Small intestine (tissue), 7 donors: ENCODE data around the gene PNN. TPM values are rescaled to one million over a fixed set of nuclear protein-coding genes. Genes with fewer than 3 reads are reported as not detected.
A peak's percentile ranks its signal among the peaks of the same experiment; 100 is the strongest.
"Not testable (repeated sequence)": the region's sequence is repeated elsewhere in the genome, so short reads cannot be mapped to it uniquely, and the experiment has no call there.

Experiments
- DNase-seq, 2 donors: peaks; one replicate each; pipeline versions ENCODE4 v3.0.0 to v3.0.0-alpha.2; 2013
- FAIRE-seq: peaks from 2 replicates; lab custom pipeline; 2012; peaks lifted over from hg19 to GRCh38; lab: Jason Lieb, UNC
- H3K27ac ChIP-seq, 3 donors: one replicate each; pipeline ENCODE4 v1.5.1; 2013; ENCODE audit warnings: low read length in 2 of 3, mild to moderate bottlenecking in 2 of 3, control low read depth in 1 of 3, inconsistent platforms in 1 of 3, low read depth in 1 of 3, moderate library complexity in 1 of 3
- H3K27me3 ChIP-seq, 3 donors: one replicate each; pipeline ENCODE4 v1.6.1; 2013; ENCODE audit warnings: low read length in 3 of 3, inconsistent platforms in 1 of 3; ENCODE audit not compliant: control insufficient read depth in 3 of 3, insufficient read depth in 3 of 3
- H3K36me3 ChIP-seq, 3 donors: one replicate each; pipeline ENCODE4 v1.6.1; 2013; ENCODE audit warnings: low read length in 3 of 3, inconsistent platforms in 1 of 3, low read depth in 1 of 3, mild to moderate bottlenecking in 1 of 3, moderate library complexity in 1 of 3; ENCODE audit not compliant: control insufficient read depth in 3 of 3, insufficient read depth in 2 of 3
- H3K4me1 ChIP-seq, 3 donors: one replicate each; pipeline ENCODE4 v1.6.1; 2013; ENCODE audit warnings: low read length in 2 of 3, inconsistent platforms in 1 of 3, low read depth in 1 of 3, mild to moderate bottlenecking in 1 of 3, moderate library complexity in 1 of 3; ENCODE audit not compliant: control insufficient read depth in 3 of 3, insufficient read depth in 2 of 3
- H3K4me3 ChIP-seq, 3 donors: one replicate each; pipeline ENCODE4 v1.5.1; 2013; ENCODE audit warnings: low read length in 3 of 3, control low read depth in 1 of 3, inconsistent platforms in 1 of 3, low read depth in 1 of 3, mild to moderate bottlenecking in 1 of 3, moderate library complexity in 1 of 3
- H3K9me3 ChIP-seq, 2 donors: one replicate each; pipeline ENCODE4 v1.6.1; 2013; ENCODE audit warnings: low read depth in 1 of 2, low read length in 1 of 2; ENCODE audit not compliant: control insufficient read depth in 2 of 2, insufficient read depth in 1 of 2
- WGBS, 3 donors: extraction: QIAGEN DNeasy Blood & Tissue Kit; methylation state at CpG; one replicate each; pipeline ENCODE4 v1.1.7; 2013; 5-methylcytosine and 5-hydroxymethylcytosine counted together
- polyA plus RNA-seq, 4 donors: library from polyadenylated mRNA; stranded (reverse) in 3 of 4; unstranded in 1 of 4; fragments of 200-250 nt in 3 of 4; fragments of 120-200 nt in 1 of 4; gene quantifications; one replicate each; pipeline versions ENCODE4 v1.2.1 to v1.2.3, GENCODE V29; 2013
- donor health status: healthy with polysubstance abuse.
- donor health status: control.
- donor health status: control.
- donor health status: Bipolar disorder and iron deficiency.
- donor health status: healthy.

PNN gene
- polyA plus RNA-seq, 4 donors: 21.1 to 129 (median 29.2) TPM

- Histone ChIP-seq H3K27me3 (no peaks in the 10 kb centered on the region), H3K9me3 (no peaks in the 10 kb centered on the region), H3K27ac (no peak overlapping the region), H3K36me3 (peaks cover 2 to 54% (median 7%) of the 10 kb centered on the region in 3 donors), H3K4me3 (no peak overlapping the region), H3K4me1 (no peaks in the 10 kb centered on the region)
- no peak for FAIRE-seq
- no peak for DNase-seq
- WGBS, 3 donors: 88 to 97% (median 93%) methylated on average over 9 of the region's 9 CpGs
Observed at GRCh38 chr14:39154594-39155189, 20.4 kb upstream of the PNN start.

- peaks cover 6 to 64% (median 10%) of the 10 kb centered on the region in 3 donors for H3K36me3 ChIP-seq
- DNase-seq (no peak), FAIRE-seq (no peak)
- H3K27me3 ChIP-seq: no peaks in the 10 kb centered on the region
- no peak overlapping the region for H3K4me3 ChIP-seq
- no peaks in the 10 kb centered on the region for H3K9me3 ChIP-seq
- H3K27ac ChIP-seq: no peak overlapping the region
- 95 to 98% (median 95%) methylated on average over 6 of the region's 6 CpGs for WGBS, 3 donors
- H3K4me1 ChIP-seq: no peaks in the 10 kb centered on the region
Observed at GRCh38 chr14:39157491-39157890, 17.6 kb upstream of the PNN start.

- FAIRE-seq (no peak), DNase-seq (no peak)
- Histone ChIP-seq H3K27ac (no peak overlapping the region), H3K4me1 (no peaks in the 10 kb centered on the region), H3K4me3 (no peak overlapping the region), H3K9me3 (no peaks in the 10 kb centered on the region), H3K27me3 (no peaks in the 10 kb centered on the region), H3K36me3 (peaks cover 9 to 61% (median 14%) of the 10 kb centered on the region in 3 donors)
- 81 to 90% (median 86%) methylated on average over 6 of the region's 6 CpGs for WGBS, 3 donors
Observed at GRCh38 chr14:39158222-39158858, 16.7 kb upstream of the PNN start.

- Histone ChIP-seq H3K9me3 (no peaks in the 10 kb centered on the region), H3K27me3 (no peaks in the 10 kb centered on the region), H3K36me3 (peaks cover 9 to 57% (median 13%) of the 10 kb centered on the region in 3 donors), H3K27ac (no peak overlapping the region), H3K4me3 (no peak overlapping the region), H3K4me1 (no peaks in the 10 kb centered on the region)
- no peak for DNase-seq
- WGBS, 3 donors: 94 to 97% (median 94%) methylated on average over 1 of the region's 1 CpG
- no peak for FAIRE-seq
Observed at GRCh38 chr14:39160494-39160893, 14.6 kb upstream of the PNN start.

GRCh38 chr14:39167797-39168320, 7.2 kb upstream of the PNN start:
- Histone ChIP-seq H3K4me1 (peaks cover 2 to 15% (median 8%) of the 10 kb centered on the region in 3 donors), H3K36me3 (peaks cover 0 to 16% (median 5%) of the 10 kb centered on the region in 3 donors)
- 89 to 93% (median 90%) methylated on average over 10 of the region's 10 CpGs for WGBS, 3 donors
- not testable (repeated sequence) for DNase-seq, H3K4me3 ChIP-seq, FAIRE-seq, H3K9me3 ChIP-seq, H3K27ac ChIP-seq, H3K27me3 ChIP-seq

GRCh38 chr14:39168591-39168990, 6.5 kb upstream of the PNN start:
- Histone ChIP-seq H3K36me3 (peaks cover 0 to 14% (median 3%) of the 10 kb centered on the region in 3 donors), H3K9me3 (no peaks in the 10 kb centered on the region), H3K4me3 (no peak overlapping the region), H3K27ac (no peak overlapping the region), H3K27me3 (no peaks in the 10 kb centered on the region), H3K4me1 (peaks cover 2 to 15% (median 8%) of the 10 kb centered on the region in 3 donors)
- FAIRE-seq (no peak), DNase-seq (no peak)
- WGBS, 3 donors: 31 to 66% (median 63%) methylated on average over 4 of the region's 4 CpGs

GRCh38 chr14:39169541-39169900, 5.5 kb upstream of the PNN start:
- FAIRE-seq (no peak), DNase-seq (peak in 1 of 2 donors; percentile 42)
- WGBS, 3 donors: 0 to 1% (median 1%) methylated on average over 7 of the region's 7 CpGs
- no peaks in the 10 kb centered on the region for H3K27me3 ChIP-seq
- H3K4me1 ChIP-seq: peaks cover 2 to 15% (median 8%) of the 10 kb centered on the region in 3 donors
- peaks cover 0 to 9% (median 0%) of the 10 kb centered on the region in 3 donors for H3K36me3 ChIP-seq
- H3K9me3 ChIP-seq: no peaks in the 10 kb centered on the region
- peak overlapping the region; percentile 83 to 98 (median 97) for H3K27ac ChIP-seq
- peak overlapping the region; percentile 70 to 85 (median 80) for H3K4me3 ChIP-seq

- Histone ChIP-seq H3K27me3 (no peaks in the 10 kb centered on the region), H3K4me1 (peaks cover 2 to 19% (median 11%) of the 10 kb centered on the region in 3 donors), H3K27ac (no peak overlapping the region), H3K36me3 (peaks cover 2 to 9% (median 5%) of the 10 kb centered on the region in 3 donors), H3K4me3 (no peak overlapping the region), H3K9me3 (no peaks in the 10 kb centered on the region)
- no peak for FAIRE-seq
- DNase-seq: no peak
- WGBS, 3 donors: 78 to 89% (median 89%) methylated on average over 3 of the region's 3 CpGs
Observed at GRCh38 chr14:39173198-39173597, 1.9 kb upstream of the PNN start.
